Measurements from ENCODE around the gene SLAMF9.

The SLAMF9 gene

DNA sequence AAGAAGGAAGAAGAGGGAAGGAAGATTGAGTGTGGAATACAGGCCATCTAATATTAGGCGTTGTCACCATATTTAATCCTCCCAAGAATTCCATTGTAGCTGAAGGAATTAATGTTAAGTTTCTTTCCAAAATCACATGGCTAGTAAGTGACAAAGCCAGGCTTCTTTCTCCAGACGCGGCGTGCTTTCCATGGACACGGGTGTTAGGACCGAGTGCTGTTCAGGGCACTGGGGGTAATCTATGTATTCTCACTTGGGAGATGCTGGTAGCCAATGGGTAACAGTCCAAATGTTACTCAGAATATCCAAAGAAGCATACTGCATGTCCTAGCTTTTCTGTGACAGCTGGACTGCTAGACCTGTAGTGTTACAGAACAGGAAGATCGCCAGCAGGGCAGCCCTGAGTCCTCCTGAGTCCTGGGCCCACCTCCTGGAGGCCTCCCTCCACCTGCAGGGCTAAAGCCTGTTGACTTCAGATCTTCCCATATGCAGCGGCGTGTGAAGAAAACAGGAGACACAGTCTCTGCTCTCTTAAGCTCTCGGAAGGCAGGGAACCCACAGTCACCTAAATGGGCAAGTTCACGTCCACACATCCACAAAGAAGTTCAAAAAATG is 13.9 kb downstream of the SLAMF9 start:
- TF ChIP-seq CTCF (IDR thresholded peaks at IDR 0.05; ENCODE audit: low read depth, low read length, missing control alignments), result no peak
- no peak for DNase-seq (ENCODE audit: low read depth)
- no peak overlapping the region for H3K4me3 ChIP-seq (ENCODE audit: low read depth, low read length)

DNA sequence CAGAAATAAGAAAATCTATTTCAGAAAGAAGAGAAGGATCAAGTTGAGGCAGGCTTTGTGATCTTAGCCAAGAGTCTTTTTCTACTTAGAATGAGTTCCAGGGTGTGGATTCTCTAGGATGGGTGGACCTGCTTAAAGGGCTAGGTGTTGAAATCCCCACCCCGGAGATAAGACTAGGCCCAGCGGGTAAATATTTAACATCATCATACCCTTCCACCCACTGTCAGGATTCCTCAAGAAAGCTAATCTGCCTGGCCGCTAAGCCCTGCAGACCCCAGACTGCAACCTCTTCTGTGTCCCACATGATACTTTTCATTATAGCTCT is 14.4 kb downstream of the SLAMF9 start:
- H3K4me3 ChIP-seq (ENCODE audit: low read depth, low read length), result no peak overlapping the region
- no peak for DNase-seq (ENCODE audit: low read depth)
- no peak for TF ChIP-seq CTCF (IDR thresholded peaks at IDR 0.05; ENCODE audit: low read depth, low read length, missing control alignments)

DNA sequence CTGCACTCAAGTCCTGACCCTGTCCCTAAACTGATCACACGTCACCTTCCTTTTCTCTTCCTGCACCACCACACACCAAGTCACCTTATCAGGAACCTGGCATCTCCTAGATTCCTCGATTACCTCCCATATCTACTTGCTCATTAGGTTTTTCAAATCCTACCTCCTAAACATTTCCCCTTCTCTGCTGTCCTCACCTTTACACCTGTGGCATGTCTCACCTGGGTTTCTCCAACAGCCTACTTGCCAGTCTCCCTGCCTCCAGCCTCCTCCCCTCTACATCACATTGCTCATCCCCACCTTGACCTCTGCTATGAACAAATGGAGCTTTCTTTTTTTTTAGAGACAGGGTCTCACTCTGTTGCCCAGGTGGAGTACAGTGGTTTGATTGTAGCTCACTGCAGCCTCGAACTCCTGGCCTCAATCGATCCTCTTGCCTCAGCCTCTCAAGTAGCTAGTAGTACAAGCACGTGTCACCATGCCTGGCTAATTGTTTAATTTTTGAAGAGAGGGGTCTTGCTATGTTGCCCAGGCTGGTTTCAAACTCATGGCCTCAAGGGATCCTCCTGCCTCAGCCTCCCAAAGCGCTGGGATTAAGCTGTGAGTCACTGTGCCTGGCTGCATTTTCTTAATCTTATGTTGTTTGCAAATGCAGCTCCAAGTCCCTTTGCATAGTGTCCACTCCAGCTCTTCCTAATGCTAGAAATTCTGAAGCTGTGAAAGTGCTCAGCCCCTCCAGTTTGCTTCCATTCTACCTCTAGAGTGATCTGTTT is 14.9 kb downstream of the SLAMF9 start:
- no peak overlapping the region for H3K4me3 ChIP-seq (ENCODE audit: low read depth, low read length)
- TF ChIP-seq CTCF (IDR thresholded peaks at IDR 0.05; ENCODE audit: low read depth, low read length, missing control alignments), result no peak

GRCh38 chr1:159938211-159938852 is 15.7 kb downstream of the SLAMF9 start:
- DNase-seq (ENCODE audit: low read depth), result no peak
- no peak for TF ChIP-seq CTCF (IDR thresholded peaks at IDR 0.05; ENCODE audit: low read depth, low read length, missing control alignments)
- no peak overlapping the region for H3K4me3 ChIP-seq (ENCODE audit: low read depth, low read length)

More for the DNA sequence above, 14.9 kb downstream of the SLAMF9 start:
- DNase-seq (ENCODE audit: low read depth), result no peak

- no peak overlapping the region for H3K4me3 ChIP-seq (ENCODE audit: low read depth, low read length)
- no peak for TF ChIP-seq CTCF (IDR thresholded peaks at IDR 0.05; ENCODE audit: low read depth, low read length, missing control alignments)
- no peak for DNase-seq (ENCODE audit: low read depth)
Observed at GRCh38 chr1:159937054-159937750, 16.8 kb downstream of the SLAMF9 start.

GRCh38 chr1:159936273-159936904 is 17.6 kb downstream of the SLAMF9 start:
- peak; percentile 99 for TF ChIP-seq CTCF (IDR thresholded peaks at IDR 0.05; ENCODE audit: low read depth, low read length, missing control alignments)
- DNase-seq (ENCODE audit: low read depth), result no peak
- no peak overlapping the region for H3K4me3 ChIP-seq (ENCODE audit: low read depth, low read length)

Measured in GM12864 (cell line).